SU-DHL-6 (cell line): Measurements from ENCODE around the gene HLA-DQB1.

Experiments used
- H2AFZ ChIP-seq: fragments of 200-600 bp; sonication (generic); 2 replicates; pipeline ENCODE4 v1.6.1; 2014; ENCODE audit warnings: low read depth, mild to moderate bottlenecking, moderate library complexity, mixed read lengths, antibody characterized with exemption, low read length; ENCODE audit not compliant: severe bottlenecking
- H3F3A ChIP-seq: fragments of 200-600 bp; shearing (Covaris generic); 2 replicates; pipeline ENCODE4 v1.6.0; 2016; ENCODE audit warnings: antibody characterized with exemption, mild to moderate bottlenecking; ENCODE audit not compliant: insufficient read depth
- H3K27ac ChIP-seq: fragments of 200-600 bp; sonication (generic); 2 replicates; pipeline ENCODE4 v1.5.1; 2016; ENCODE audit warnings: low read depth, mild to moderate bottlenecking, low read length, moderate library complexity, mixed read lengths
- H3K27me3 ChIP-seq: fragments of 200-600 bp; sonication (generic), shearing (Covaris generic); 2 replicates; pipeline ENCODE4 v1.6.0; 2014; ENCODE audit warnings: mild to moderate bottlenecking, low read length
- H3K36me3 ChIP-seq: fragments of 200-600 bp; sonication (generic); 2 replicates; pipeline ENCODE4 v1.6.1; 2014; ENCODE audit warnings: mild to moderate bottlenecking, low read length, mixed read lengths
- H3K4me2 ChIP-seq: fragments of 300-600, 200-600 bp; shearing (Covaris generic), sonication (generic); 2 replicates; pipeline ENCODE4 v1.6.0; 2014; ENCODE audit warnings: low read length, low read depth, mild to moderate bottlenecking; ENCODE audit not compliant: poor library complexity, severe bottlenecking
- H3K4me3 ChIP-seq: fragments of 200-600 bp; sonication (generic); 2 replicates; pipeline ENCODE4 v1.5.1; 2014; ENCODE audit warnings: antibody characterized with exemption, low read length, mild to moderate bottlenecking, mixed read lengths; ENCODE audit not compliant: insufficient read depth, poor library complexity, severe bottlenecking
- H3K79me2 ChIP-seq: fragments of 200-600 bp; sonication (generic); 2 replicates; pipeline ENCODE4 v1.6.1; 2014; ENCODE audit warnings: mild to moderate bottlenecking, low read length, moderate library complexity; ENCODE audit not compliant: insufficient read depth
- H3K9ac ChIP-seq: fragments of 200-600 bp; sonication (generic); 2 replicates; pipeline ENCODE4 v1.7.0; 2014; ENCODE audit warnings: mild to moderate bottlenecking, low read length
- H3K9me2 ChIP-seq: fragments of 200-600 bp; sonication (generic); replicated peaks from 2 replicates; pipeline ENCODE4 v1.6.1; 2014; ENCODE audit warnings: low read length; ENCODE audit not compliant: insufficient read depth
- H3K9me3 ChIP-seq: fragments of 200-600 bp; sonication (generic); 2 replicates; pipeline ENCODE4 v1.6.1; 2014; ENCODE audit warnings: low read length, mixed read lengths; ENCODE audit not compliant: insufficient read depth
- H4K20me1 ChIP-seq: fragments of 200-600 bp; sonication (generic); 2 replicates; pipeline ENCODE4 v1.6.1; 2014; ENCODE audit warnings: low read depth, mild to moderate bottlenecking, antibody characterized with exemption, low read length, moderate library complexity, mixed read lengths
- CTCF ChIP-seq: fragments of 200-600 bp; sonication (generic); IDR thresholded peaks from one replicate; pipeline ENCODE4 v1.5.1; 2017; ENCODE audit warnings: antibody characterized with exemption, mild to moderate bottlenecking, low read length, moderate library complexity; ENCODE audit not compliant: insufficient read depth, poor library complexity, severe bottlenecking
- EZH2phosphoT487 ChIP-seq: fragments of 200-600 bp; sonication (generic), shearing (Covaris generic); conservative IDR thresholded peaks from 2 replicates; pipeline ENCODE4 v1.6.1; 2018; ENCODE audit warnings: mild to moderate bottlenecking, antibody characterized with exemption, low read length, moderate library complexity, mixed read lengths

Gene HLA-DQB1

DNA sequence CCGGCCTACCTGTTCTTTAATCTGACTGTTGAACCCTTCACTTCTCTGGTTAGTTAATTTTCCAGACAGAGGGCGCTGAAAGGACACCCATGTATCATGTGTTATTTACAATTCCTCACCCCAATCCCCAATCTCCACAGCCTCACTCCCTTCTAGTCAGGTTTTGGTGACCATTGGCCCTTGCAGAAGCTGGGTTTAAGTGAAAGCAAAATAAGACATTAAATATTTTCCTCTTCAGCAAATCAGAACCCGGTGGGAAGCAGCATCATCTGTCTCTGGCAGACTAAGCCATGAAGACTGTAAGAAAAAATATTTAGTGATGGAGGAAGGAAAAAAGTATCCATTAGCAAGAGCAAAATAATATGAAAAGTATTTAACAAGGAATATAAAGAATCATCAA lies 38.6 kb downstream of the HLA-DQB1 start:
- Histone ChIP-seq H3K9me3 (no peaks in the 10 kb centered on the region), H3K9ac (peak overlapping the region; percentile 19), H3F3A (peaks cover 27% of the 10 kb centered on the region), H3K4me2 (peak overlapping the region; percentile 50), H3K27me3 (no peaks in the 10 kb centered on the region), H3K36me3 (no peaks in the 10 kb centered on the region), H3K27ac (peak overlapping the region; percentile 59), H2AFZ (peak overlapping the region; percentile 72), H4K20me1 (no peaks in the 10 kb centered on the region), H3K4me3 (no peak overlapping the region), H3K79me2 (no peaks in the 10 kb centered on the region), H3K9me2 (no peaks in the 10 kb centered on the region)
- TF ChIP-seq CTCF (no peak), EZH2phosphoT487 (no peak)

DNA sequence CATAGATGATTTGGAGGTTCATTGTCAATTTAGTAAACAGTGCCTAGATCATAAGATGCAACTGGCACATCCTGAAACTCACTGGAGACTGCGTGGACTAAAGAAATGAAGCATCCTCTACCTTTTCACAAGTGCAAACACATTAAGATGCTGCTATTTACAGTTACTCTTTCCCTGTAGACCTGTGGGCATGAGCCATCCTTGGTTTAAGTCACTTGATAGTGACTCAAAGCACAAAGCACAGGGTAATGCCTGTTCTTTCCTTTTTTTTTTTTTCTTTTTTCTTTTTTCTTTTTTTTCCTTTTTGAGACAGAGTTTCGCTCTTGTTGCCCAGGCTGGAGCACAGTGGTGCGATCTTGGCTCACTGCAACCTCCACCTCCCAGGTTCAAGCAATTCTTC lies 39.2 kb downstream of the HLA-DQB1 start:
- peak overlapping the region; percentile 59 for H3K27ac ChIP-seq
- no peaks in the 10 kb centered on the region for H4K20me1 ChIP-seq
- peak overlapping the region; percentile 19; the same call in 1 of the 2 replicates for H3K9ac ChIP-seq
- no peaks in the 10 kb centered on the region for H3K9me2 ChIP-seq
- H3K9me3 ChIP-seq = no peaks in the 10 kb centered on the region
- peak overlapping the region; percentile 50 for H3K4me2 ChIP-seq
- H3K36me3 ChIP-seq = no peaks in the 10 kb centered on the region
- H2AFZ ChIP-seq = no peak overlapping the region
- peaks cover 33% of the 10 kb centered on the region for H3F3A ChIP-seq
- H3K4me3 ChIP-seq = no peak overlapping the region
- no peaks in the 10 kb centered on the region for H3K27me3 ChIP-seq
- no peak for TF ChIP-seq CTCF
- TF ChIP-seq EZH2phosphoT487 = no peak
- H3K79me2 ChIP-seq = no peaks in the 10 kb centered on the region

DNA sequence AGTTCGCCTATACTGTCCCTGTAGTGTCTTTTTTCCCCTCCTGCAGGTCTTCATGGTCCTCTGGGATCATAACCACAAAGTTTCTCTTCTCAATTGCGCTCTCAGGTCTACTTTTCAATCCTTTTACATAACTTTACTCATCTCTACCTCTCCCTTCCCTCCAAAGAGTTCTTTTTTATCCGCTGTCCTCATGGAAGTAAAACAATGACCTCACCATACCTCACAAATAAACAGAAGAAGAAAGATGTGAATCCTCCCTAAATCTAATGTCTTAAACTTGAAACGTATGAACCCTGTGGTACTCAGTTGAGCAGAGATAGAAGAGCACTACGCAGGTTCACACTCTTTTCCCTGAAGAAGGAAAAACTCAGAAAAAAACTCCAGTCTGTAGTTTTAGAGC lies 41.3 kb downstream of the HLA-DQB1 start:
- Histone ChIP-seq H3K4me3 (peak overlapping the region; percentile 13), H3K27me3 (no peaks in the 10 kb centered on the region), H3K9me3 (no peaks in the 10 kb centered on the region), H3K36me3 (no peaks in the 10 kb centered on the region), H3K9me2 (no peaks in the 10 kb centered on the region), H4K20me1 (no peaks in the 10 kb centered on the region), H3F3A (peaks cover 37% of the 10 kb centered on the region), H3K79me2 (no peaks in the 10 kb centered on the region), H2AFZ (peak overlapping the region; percentile 6), H3K4me2 (peak overlapping the region; percentile 83), H3K27ac (peak overlapping the region; percentile 96), H3K9ac (peak overlapping the region; percentile 42)
- no peak for TF ChIP-seq CTCF
- TF ChIP-seq EZH2phosphoT487 = no peak
